HEK293 (cell line): Measurements from ENCODE around the gene RSPH1.

Experiments used
- CTCF ChIA-PET: fragments of 350-600 bp; formaldehyde crosslinking; extraction: SDS; loops from one replicate; lab custom pipeline; 2021; ENCODE audit warnings: antibody characterized with exemption; lab: Yijun Ruan, JAX
- POLR2A ChIA-PET: fragments of 300-600 bp; formaldehyde crosslinking; extraction: SDS; loops from one replicate; lab custom pipeline; 2020; ENCODE audit warnings: antibody characterized with exemption, inconsistent platforms; lab: Yijun Ruan, JAX
- H3K27ac ChIP-seq: fragments of 200-500 bp; sonication (Bioruptor generic); 2 replicates; pipeline ENCODE4 v1.5.1; 2014; ENCODE audit warnings: low read depth, low read length, control low read depth, inconsistent platforms; ENCODE audit errors: extremely low read depth
- H3K36me3 ChIP-seq, 2 experiments: fragments of 200-500 bp in 1 of 2; sonication (Bioruptor generic) in 1 of 2; 1 replicate in 1 of 2; 2 replicates in 1 of 2; pipeline ENCODE4 v1.5.1; 2014 to 2017; ENCODE audit warnings: inconsistent platforms in 2 of 2, low read length in 2 of 2; ENCODE audit not compliant: control insufficient read depth in 2 of 2, insufficient read depth in 1 of 2
- H3K4me1 ChIP-seq: fragments of 200-500 bp; sonication (Bioruptor generic); 2 replicates; pipeline ENCODE4 v1.5.1; 2014; ENCODE audit warnings: mild to moderate bottlenecking, low read length, inconsistent platforms; ENCODE audit not compliant: control insufficient read depth, insufficient read depth
- H3K4me3 ChIP-seq: 2 replicates; pipeline ENCODE4 v1.5.1; 2011; ENCODE audit warnings: low read depth, mild to moderate bottlenecking, control low read depth, low read length, moderate library complexity
- H3K9me3 ChIP-seq: fragments of 200-500 bp; sonication (Bioruptor generic); 2 replicates; pipeline ENCODE4 v1.5.1; 2014; ENCODE audit warnings: low read depth, low read length, inconsistent platforms; ENCODE audit not compliant: control insufficient read depth, insufficient read depth
- BCL11B ChIP-seq: fragments of 450-650 bp; formaldehyde crosslinking; IDR thresholded peaks from 2 replicates; pipeline ENCODE4 v1.5.1; 2016; ENCODE audit warnings: low read depth, missing biosample characterization, missing genetic modification characterization
- GLIS2 ChIP-seq: fragments of 450-650 bp; formaldehyde crosslinking; IDR thresholded peaks from 2 replicates; pipeline ENCODE4 v1.5.1; 2016; ENCODE audit warnings: missing biosample characterization, missing genetic modification characterization
- HOXC10 ChIP-seq: sonication (generic); formaldehyde crosslinking; IDR thresholded peaks from 2 replicates; pipeline ENCODE4 v1.8.1; 2023; ENCODE audit warnings: mild to moderate bottlenecking, missing genetic modification reagents
- OVOL3 ChIP-seq: fragments of 450-650 bp; formaldehyde crosslinking; IDR thresholded peaks from 2 replicates; pipeline ENCODE4 v1.5.1; 2016; ENCODE audit warnings: missing biosample characterization, missing genetic modification characterization
- RBAK ChIP-seq: fragments of 450-650 bp; formaldehyde crosslinking; IDR thresholded peaks from 2 replicates; pipeline ENCODE4 v1.5.1; 2016; ENCODE audit warnings: missing biosample characterization, missing genetic modification characterization
- ZBTB44 ChIP-seq: fragments of 450-650 bp; IDR thresholded peaks from 2 replicates; pipeline ENCODE4 v1.5.1; 2018; ENCODE audit warnings: missing biosample characterization, mild to moderate bottlenecking, missing genetic modification characterization
- ZNF239 ChIP-seq: fragments of 450-650 bp; formaldehyde crosslinking; IDR thresholded peaks from 2 replicates; pipeline ENCODE4 v1.5.1; 2016; ENCODE audit warnings: missing biosample characterization, missing genetic modification characterization
- ZNF302 ChIP-seq: fragments of 450-650 bp; formaldehyde crosslinking; IDR thresholded peaks from 2 replicates; pipeline ENCODE4 v1.5.1; 2016; ENCODE audit warnings: missing biosample characterization, missing genetic modification characterization, low read depth
- ZNF335 ChIP-seq: fragments of 450-650 bp; formaldehyde crosslinking; conservative IDR thresholded peaks from 2 replicates; pipeline ENCODE4 v1.5.1; 2016; ENCODE audit warnings: missing biosample characterization, missing genetic modification characterization
- ZNF513 ChIP-seq: fragments of 450-650 bp; IDR thresholded peaks from 2 replicates; pipeline ENCODE4 v1.5.1; 2018; ENCODE audit warnings: missing biosample characterization, missing genetic modification characterization
- ZNF596 ChIP-seq: fragments of 450-650 bp; IDR thresholded peaks from 2 replicates; pipeline ENCODE4 v1.5.0; 2018; ENCODE audit warnings: missing biosample characterization, mild to moderate bottlenecking, missing genetic modification characterization, moderate library complexity
- ZNF664 ChIP-seq: fragments of 450-650 bp; formaldehyde crosslinking; IDR thresholded peaks from 2 replicates; pipeline ENCODE4 v1.5.1; 2016; ENCODE audit warnings: missing biosample characterization, missing genetic modification characterization
- ZNF677 ChIP-seq: fragments of 450-650 bp; IDR thresholded peaks from 2 replicates; pipeline ENCODE4 v1.5.0; 2018; ENCODE audit warnings: missing biosample characterization, mild to moderate bottlenecking, missing genetic modification characterization, moderate library complexity
- ZNF747 ChIP-seq: fragments of 450-650 bp; formaldehyde crosslinking; IDR thresholded peaks from 2 replicates; pipeline ENCODE4 v1.5.1; 2016; ENCODE audit warnings: missing biosample characterization, missing genetic modification characterization
- ZNF777 ChIP-seq: fragments of 450-650 bp; formaldehyde crosslinking; IDR thresholded peaks from 2 replicates; pipeline ENCODE4 v1.5.1; 2017; ENCODE audit warnings: missing biosample characterization, missing genetic modification characterization, borderline replicate concordance
- ZNF792 ChIP-seq: fragments of 450-650 bp; formaldehyde crosslinking; IDR thresholded peaks from 2 replicates; pipeline ENCODE4 v1.5.1; 2016; ENCODE audit warnings: missing biosample characterization, missing genetic modification characterization
- ZNF837 ChIP-seq: fragments of 450-650 bp; formaldehyde crosslinking; IDR thresholded peaks from 2 replicates; pipeline ENCODE4 v1.5.1; 2016; ENCODE audit warnings: missing biosample characterization, missing genetic modification characterization
- TF ChIP-seq, protein P1 (sequence below): fragments of 450-650 bp; formaldehyde crosslinking; IDR thresholded peaks from 2 replicates; pipeline ENCODE4 v1.5.1; 2016; ENCODE audit warnings: missing biosample characterization, missing genetic modification characterization
- TF ChIP-seq, protein P2 (sequence below): fragments of 450-650 bp; formaldehyde crosslinking; IDR thresholded peaks from 2 replicates; pipeline ENCODE4 v1.5.0; 2017; ENCODE audit warnings: missing biosample characterization, missing genetic modification characterization, borderline replicate concordance
- TF ChIP-seq, protein P3 (sequence below): fragments of 450-650 bp; formaldehyde crosslinking; IDR thresholded peaks from 2 replicates; pipeline ENCODE4 v1.5.1; 2016; ENCODE audit warnings: missing biosample characterization, missing genetic modification characterization
- TF ChIP-seq, protein P4 (sequence below): fragments of 450-650 bp; formaldehyde crosslinking; IDR thresholded peaks from 2 replicates; pipeline ENCODE4 v1.5.1; 2016; ENCODE audit warnings: missing biosample characterization, missing genetic modification characterization, low read depth

Gene RSPH1

DNA sequence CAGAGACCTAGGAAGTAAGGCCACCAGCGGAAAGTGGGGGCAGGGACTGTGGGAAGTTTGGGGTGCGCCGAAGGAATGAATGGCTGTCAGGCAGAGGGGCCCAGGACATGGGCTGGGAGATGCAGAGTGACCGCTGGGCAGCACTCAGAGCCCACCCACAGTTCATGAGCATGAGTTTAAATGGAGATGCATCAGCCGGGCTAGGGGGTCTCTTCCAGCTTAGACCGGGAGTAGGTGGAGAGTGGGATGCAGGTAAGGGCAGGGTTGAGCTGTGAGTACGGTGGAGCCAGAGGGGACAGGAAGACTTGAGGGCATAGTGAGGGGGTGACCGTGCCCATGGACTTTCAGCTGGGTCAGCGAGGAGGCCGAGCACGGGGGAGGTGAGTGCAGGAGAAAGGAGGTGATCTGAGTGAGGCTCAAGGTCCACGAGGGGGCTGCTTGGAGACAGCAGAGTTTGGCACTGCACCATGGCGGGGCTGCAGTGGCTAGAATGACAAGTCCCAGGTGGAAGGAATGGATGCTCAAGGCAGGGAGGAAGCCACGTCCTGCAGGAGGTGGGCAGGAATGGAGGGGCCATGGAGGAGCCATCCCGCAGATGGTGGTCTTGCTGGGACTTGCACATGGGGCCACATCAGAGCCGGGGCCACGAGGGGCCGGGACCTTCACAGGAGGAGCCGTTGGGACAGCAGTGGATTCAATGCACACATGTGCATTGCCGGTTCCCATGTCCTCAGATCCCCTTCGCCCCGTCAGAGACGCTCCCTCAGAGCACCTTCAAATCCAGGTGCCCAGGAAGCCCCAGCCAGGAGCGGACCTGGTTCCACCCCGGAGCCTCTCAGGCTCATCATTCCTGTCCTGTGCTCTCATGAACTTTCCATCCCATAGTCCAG lies 57.5 kb downstream of the RSPH1 start:
- POLR2A ChIA-PET = no interaction called here
- CTCF ChIA-PET = no interaction called here
- no peak for TF ChIP-seq ZNF513
- TF ChIP-seq ZNF302 = no peak
- TF ChIP-seq OVOL3 (tag by site-specific recombination) = no peak
- TF ChIP-seq ZNF239 (tag by site-specific recombination) = no peak
- no peak for TF ChIP-seq ZNF792 (tag by site-specific recombination)
- no peak for TF ChIP-seq ZBTB44 (tag by site-specific recombination)
- TF ChIP-seq ZNF747 (tag by site-specific recombination) = no peak
- TF ChIP-seq ZNF677 (tag by site-specific recombination) = no peak
- TF ChIP-seq, protein P1, sequence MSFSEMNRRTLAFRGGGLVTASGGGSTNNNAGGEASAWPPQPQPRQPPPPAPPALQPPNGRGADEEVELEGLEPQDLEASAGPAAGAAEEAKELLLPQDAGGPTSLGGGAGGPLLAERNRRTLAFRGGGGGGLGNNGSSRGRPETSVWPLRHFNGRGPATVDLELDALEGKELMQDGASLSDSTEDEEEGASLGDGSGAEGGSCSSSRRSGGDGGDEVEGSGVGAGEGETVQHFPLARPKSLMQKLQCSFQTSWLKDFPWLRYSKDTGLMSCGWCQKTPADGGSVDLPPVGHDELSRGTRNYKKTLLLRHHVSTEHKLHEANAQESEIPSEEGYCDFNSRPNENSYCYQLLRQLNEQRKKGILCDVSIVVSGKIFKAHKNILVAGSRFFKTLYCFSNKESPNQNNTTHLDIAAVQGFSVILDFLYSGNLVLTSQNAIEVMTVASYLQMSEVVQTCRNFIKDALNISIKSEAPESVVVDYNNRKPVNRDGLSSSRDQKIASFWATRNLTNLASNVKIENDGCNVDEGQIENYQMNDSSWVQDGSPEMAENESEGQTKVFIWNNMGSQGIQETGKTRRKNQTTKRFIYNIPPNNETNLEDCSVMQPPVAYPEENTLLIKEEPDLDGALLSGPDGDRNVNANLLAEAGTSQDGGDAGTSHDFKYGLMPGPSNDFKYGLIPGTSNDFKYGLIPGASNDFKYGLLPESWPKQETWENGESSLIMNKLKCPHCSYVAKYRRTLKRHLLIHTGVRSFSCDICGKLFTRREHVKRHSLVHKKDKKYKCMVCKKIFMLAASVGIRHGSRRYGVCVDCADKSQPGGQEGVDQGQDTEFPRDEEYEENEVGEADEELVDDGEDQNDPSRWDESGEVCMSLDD (tag by site-specific recombination) = no peak
- TF ChIP-seq ZNF596 (tag by site-specific recombination) = no peak
- no peak for TF ChIP-seq RBAK (tag by site-specific recombination)
- TF ChIP-seq ZNF335 (tag by site-specific recombination) = no peak
- no peak for TF ChIP-seq ZNF777
- no peak for TF ChIP-seq ZNF664 (tag by site-specific recombination)
- no peak for TF ChIP-seq GLIS2 (tag by site-specific recombination)
- TF ChIP-seq, protein P2, sequence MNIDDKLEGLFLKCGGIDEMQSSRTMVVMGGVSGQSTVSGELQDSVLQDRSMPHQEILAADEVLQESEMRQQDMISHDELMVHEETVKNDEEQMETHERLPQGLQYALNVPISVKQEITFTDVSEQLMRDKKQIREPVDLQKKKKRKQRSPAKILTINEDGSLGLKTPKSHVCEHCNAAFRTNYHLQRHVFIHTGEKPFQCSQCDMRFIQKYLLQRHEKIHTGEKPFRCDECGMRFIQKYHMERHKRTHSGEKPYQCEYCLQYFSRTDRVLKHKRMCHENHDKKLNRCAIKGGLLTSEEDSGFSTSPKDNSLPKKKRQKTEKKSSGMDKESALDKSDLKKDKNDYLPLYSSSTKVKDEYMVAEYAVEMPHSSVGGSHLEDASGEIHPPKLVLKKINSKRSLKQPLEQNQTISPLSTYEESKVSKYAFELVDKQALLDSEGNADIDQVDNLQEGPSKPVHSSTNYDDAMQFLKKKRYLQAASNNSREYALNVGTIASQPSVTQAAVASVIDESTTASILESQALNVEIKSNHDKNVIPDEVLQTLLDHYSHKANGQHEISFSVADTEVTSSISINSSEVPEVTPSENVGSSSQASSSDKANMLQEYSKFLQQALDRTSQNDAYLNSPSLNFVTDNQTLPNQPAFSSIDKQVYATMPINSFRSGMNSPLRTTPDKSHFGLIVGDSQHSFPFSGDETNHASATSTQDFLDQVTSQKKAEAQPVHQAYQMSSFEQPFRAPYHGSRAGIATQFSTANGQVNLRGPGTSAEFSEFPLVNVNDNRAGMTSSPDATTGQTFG = no peak
- no peak for TF ChIP-seq ZNF837 (tag by site-specific recombination)
- Histone ChIP-seq H3K4me3 (no peak overlapping the region), H3K27ac (no peak overlapping the region), H3K36me3 (no peaks in the 10 kb centered on the region), H3K9me3 (no peaks in the 10 kb centered on the region), H3K4me1 (no peaks in the 10 kb centered on the region)

DNA sequence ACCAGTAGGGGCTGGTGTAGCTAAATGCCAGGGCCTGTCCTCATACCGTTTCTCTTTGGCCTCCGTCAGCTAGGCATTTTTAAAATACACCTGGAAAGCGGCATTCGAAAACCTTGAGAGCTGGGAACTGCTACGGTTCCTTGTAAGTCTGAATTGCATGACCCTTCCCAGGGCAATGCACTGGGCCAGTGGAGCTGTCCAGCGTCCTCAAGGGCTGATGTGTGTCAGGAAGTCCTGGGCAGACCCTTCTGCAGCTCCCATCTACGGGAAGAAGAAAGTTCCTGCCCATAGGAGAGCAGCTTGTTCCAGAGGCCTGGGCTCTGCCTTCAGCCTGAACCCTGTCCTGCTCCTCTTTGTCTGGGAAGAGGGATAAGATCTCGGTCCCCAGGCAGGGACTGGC lies 58.2 kb downstream of the RSPH1 start:
- ChIA-PET CTCF (interaction anchor here (0.8 kb wide), 1 partner anchor 8 kb away, joined by 3 read pairs; no protein-coding TSS in a partner anchor), POLR2A (no interaction called here)
- TF ChIP-seq ZNF664 (tag by site-specific recombination) (no peak), HOXC10 (CRISPR knock-in tag) (no peak), BCL11B (tag by site-specific recombination) (no peak)
- TF ChIP-seq, protein P3, sequence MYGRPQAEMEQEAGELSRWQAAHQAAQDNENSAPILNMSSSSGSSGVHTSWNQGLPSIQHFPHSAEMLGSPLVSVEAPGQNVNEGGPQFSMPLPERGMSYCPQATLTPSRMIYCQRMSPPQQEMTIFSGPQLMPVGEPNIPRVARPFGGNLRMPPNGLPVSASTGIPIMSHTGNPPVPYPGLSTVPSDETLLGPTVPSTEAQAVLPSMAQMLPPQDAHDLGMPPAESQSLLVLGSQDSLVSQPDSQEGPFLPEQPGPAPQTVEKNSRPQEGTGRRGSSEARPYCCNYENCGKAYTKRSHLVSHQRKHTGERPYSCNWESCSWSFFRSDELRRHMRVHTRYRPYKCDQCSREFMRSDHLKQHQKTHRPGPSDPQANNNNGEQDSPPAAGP = no peak
- TF ChIP-seq, protein P4, sequence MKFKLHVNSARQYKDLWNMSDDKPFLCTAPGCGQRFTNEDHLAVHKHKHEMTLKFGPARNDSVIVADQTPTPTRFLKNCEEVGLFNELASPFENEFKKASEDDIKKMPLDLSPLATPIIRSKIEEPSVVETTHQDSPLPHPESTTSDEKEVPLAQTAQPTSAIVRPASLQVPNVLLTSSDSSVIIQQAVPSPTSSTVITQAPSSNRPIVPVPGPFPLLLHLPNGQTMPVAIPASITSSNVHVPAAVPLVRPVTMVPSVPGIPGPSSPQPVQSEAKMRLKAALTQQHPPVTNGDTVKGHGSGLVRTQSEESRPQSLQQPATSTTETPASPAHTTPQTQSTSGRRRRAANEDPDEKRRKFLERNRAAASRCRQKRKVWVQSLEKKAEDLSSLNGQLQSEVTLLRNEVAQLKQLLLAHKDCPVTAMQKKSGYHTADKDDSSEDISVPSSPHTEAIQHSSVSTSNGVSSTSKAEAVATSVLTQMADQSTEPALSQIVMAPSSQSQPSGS (tag by site-specific recombination) = no peak

More for the DNA sequence above, 58.2 kb downstream of the RSPH1 start:
- no peak overlapping the region for H3K27ac ChIP-seq
- H3K4me1 ChIP-seq = no peaks in the 10 kb centered on the region
- H3K4me3 ChIP-seq = no peak overlapping the region
- H3K9me3 ChIP-seq = no peaks in the 10 kb centered on the region
- no peaks in the 10 kb centered on the region for H3K36me3 ChIP-seq
